KMS-11 (cell line): ENCODE measurements around the gene TRIM63.

ENCODE experiments used
- H2AFZ ChIP-seq: fragments of 200-600 bp; sonication (generic); 2 replicates; pipeline ENCODE4 v1.6.1; 2016; ENCODE audit warnings: antibody characterized with exemption, mixed run types, low read depth
- H3K27ac ChIP-seq: fragments of 200-600 bp; sonication (generic); 2 replicates; pipeline ENCODE4 v1.6.1; 2016; ENCODE audit warnings: mild to moderate bottlenecking, mixed run types
- H3K27me3 ChIP-seq: fragments of 200-600 bp; sonication (generic); 2 replicates; pipeline ENCODE4 v1.6.1; 2017; ENCODE audit warnings: mild to moderate bottlenecking, low read depth, mixed run types, moderate library complexity; ENCODE audit not compliant: insufficient read depth
- H3K36me3 ChIP-seq: fragments of 200-600 bp; sonication (generic); 2 replicates; pipeline ENCODE4 v1.6.1; 2017; ENCODE audit warnings: mild to moderate bottlenecking, mixed run types; ENCODE audit not compliant: insufficient read depth
- H3K4me1 ChIP-seq: fragments of 200-600 bp; sonication (generic); 2 replicates; pipeline ENCODE4 v1.6.1; 2016; ENCODE audit warnings: mild to moderate bottlenecking, low read depth, mixed run types; ENCODE audit not compliant: poor library complexity, severe bottlenecking
- H3K4me2 ChIP-seq: fragments of 200-600 bp; sonication (generic); 2 replicates; pipeline ENCODE4 v1.7.0; 2016; ENCODE audit warnings: mild to moderate bottlenecking, mixed run types
- H3K4me3 ChIP-seq: fragments of 200-600 bp; sonication (generic); IDR thresholded peaks from 2 replicates; pipeline ENCODE4 v1.6.1; 2017; ENCODE audit warnings: low read depth, low read length, mixed read lengths; ENCODE audit not compliant: insufficient read depth
- H3K79me2 ChIP-seq: fragments of 200-600 bp; sonication (generic); 2 replicates; pipeline ENCODE4 v1.6.1; 2016; ENCODE audit warnings: low read depth, mixed run types; ENCODE audit not compliant: insufficient read depth
- H3K9ac ChIP-seq: fragments of 200-600 bp; sonication (generic); 2 replicates; pipeline ENCODE4 v1.6.1; 2016; ENCODE audit warnings: mild to moderate bottlenecking, mixed run types
- H4K20me1 ChIP-seq: fragments of 200-600 bp; sonication (generic); 2 replicates; pipeline ENCODE4 v1.6.1; 2016; ENCODE audit warnings: mild to moderate bottlenecking, mixed run types; ENCODE audit not compliant: insufficient read depth
- TF ChIP-seq, protein P1 (sequence below): fragments of 200-600 bp; sonication (generic); conservative IDR thresholded peaks from 2 replicates; pipeline ENCODE4 v1.6.1; 2017; ENCODE audit warnings: low read depth, mild to moderate bottlenecking, antibody characterized with exemption, low read length, moderate library complexity, mixed read lengths

The TRIM63 gene

GRCh38 chr1:26053718-26054560, 13.5 kb downstream of the TRIM63 start:
- Histone ChIP-seq H3K27me3 (peaks cover under 1% of the 10 kb centered on the region; the same call in 1 of the 2 replicates), H3K4me2 (no peak overlapping the region), H3K4me1 (no peaks in the 10 kb centered on the region), H3K4me3 (no peak overlapping the region), H3K27ac (no peak overlapping the region), H2AFZ (no peak overlapping the region), H3K9ac (no peak overlapping the region), H3K36me3 (no peaks in the 10 kb centered on the region), H4K20me1 (no peaks in the 10 kb centered on the region), H3K79me2 (no peaks in the 10 kb centered on the region)
- TF ChIP-seq, protein P1, sequence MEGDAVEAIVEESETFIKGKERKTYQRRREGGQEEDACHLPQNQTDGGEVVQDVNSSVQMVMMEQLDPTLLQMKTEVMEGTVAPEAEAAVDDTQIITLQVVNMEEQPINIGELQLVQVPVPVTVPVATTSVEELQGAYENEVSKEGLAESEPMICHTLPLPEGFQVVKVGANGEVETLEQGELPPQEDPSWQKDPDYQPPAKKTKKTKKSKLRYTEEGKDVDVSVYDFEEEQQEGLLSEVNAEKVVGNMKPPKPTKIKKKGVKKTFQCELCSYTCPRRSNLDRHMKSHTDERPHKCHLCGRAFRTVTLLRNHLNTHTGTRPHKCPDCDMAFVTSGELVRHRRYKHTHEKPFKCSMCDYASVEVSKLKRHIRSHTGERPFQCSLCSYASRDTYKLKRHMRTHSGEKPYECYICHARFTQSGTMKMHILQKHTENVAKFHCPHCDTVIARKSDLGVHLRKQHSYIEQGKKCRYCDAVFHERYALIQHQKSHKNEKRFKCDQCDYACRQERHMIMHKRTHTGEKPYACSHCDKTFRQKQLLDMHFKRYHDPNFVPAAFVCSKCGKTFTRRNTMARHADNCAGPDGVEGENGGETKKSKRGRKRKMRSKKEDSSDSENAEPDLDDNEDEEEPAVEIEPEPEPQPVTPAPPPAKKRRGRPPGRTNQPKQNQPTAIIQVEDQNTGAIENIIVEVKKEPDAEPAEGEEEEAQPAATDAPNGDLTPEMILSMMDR, result no peak

GRCh38 chr1:26050248-26050640, 17.2 kb downstream of the TRIM63 start:
- Histone ChIP-seq H3K79me2 (no peaks in the 10 kb centered on the region), H3K9ac (no peak overlapping the region), H3K36me3 (no peaks in the 10 kb centered on the region), H4K20me1 (no peaks in the 10 kb centered on the region), H2AFZ (no peak overlapping the region), H3K4me1 (no peaks in the 10 kb centered on the region), H3K4me2 (no peak overlapping the region), H3K27me3 (peaks cover 3% of the 10 kb centered on the region; the same call in 1 of the 2 replicates), H3K4me3 (no peak overlapping the region), H3K27ac (no peak overlapping the region)
- TF ChIP-seq, protein P1, result no peak

GRCh38 chr1:26049531-26050247, 17.7 kb downstream of the TRIM63 start:
- TF ChIP-seq, protein P1, result no peak
- Histone ChIP-seq H3K9ac (no peak overlapping the region), H3K4me2 (no peak overlapping the region), H3K36me3 (no peaks in the 10 kb centered on the region), H3K4me3 (no peak overlapping the region), H2AFZ (no peak overlapping the region), H4K20me1 (no peaks in the 10 kb centered on the region), H3K4me1 (no peaks in the 10 kb centered on the region), H3K27ac (no peak overlapping the region), H3K27me3 (peaks cover 6% of the 10 kb centered on the region; the same call in 1 of the 2 replicates), H3K79me2 (no peaks in the 10 kb centered on the region)

DNA sequence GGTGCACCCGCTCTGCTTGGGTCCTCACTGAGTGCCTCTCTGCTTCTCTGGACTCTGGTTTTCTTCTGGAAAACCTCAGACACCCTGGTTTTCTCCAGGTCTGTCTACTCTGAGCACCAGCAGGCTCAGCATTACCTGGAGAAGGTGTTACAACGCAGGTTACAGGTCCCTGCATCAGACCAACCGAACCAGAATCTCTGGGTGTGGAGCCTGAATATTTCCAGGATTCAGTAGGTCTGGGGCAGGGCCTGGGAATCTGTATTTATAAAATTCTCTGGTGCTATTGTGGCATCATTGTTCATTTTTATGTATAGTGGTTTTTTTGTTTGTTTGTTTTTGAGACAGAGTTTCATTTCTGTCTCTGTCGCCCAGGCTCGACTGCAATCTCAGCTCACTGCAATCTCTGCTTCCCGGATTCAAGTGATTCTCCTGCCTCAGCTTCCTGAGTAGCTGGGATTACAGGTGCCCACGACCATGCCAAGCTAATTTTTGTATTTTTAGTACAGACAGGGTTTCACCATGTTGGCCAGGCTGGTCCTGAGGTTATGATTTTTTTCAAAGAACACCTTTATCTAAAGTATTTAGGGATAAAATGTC, 20.1 kb downstream of the TRIM63 start:
- TF ChIP-seq, protein P1, result no peak
- H4K20me1 ChIP-seq, result no peaks in the 10 kb centered on the region
- no peak overlapping the region for H3K27ac ChIP-seq
- no peak overlapping the region for H3K9ac ChIP-seq
- H2AFZ ChIP-seq, result no peak overlapping the region
- no peaks in the 10 kb centered on the region for H3K4me1 ChIP-seq
- H3K4me3 ChIP-seq, result no peak overlapping the region
- no peaks in the 10 kb centered on the region for H3K36me3 ChIP-seq
- H3K27me3 ChIP-seq, result peaks cover 24% of the 10 kb centered on the region; the same call in 1 of the 2 replicates
- H3K4me2 ChIP-seq, result no peak overlapping the region
- H3K79me2 ChIP-seq, result no peaks in the 10 kb centered on the region
